ENCODE results near the gene TTC1. TPM values are rescaled to one million over a fixed set of nuclear protein-coding genes. Genes with fewer than 3 reads are reported as not detected.

Gene TTC1
- total RNA-seq, 2 experiments from 2014 or later: 50.2 to 57.5 TPM

- Mint-ChIP-seq H3K27me3 (no peaks in the 10 kb centered on the region), H3K4me1 (ENCODE audit: low read depth) (no peaks in the 10 kb centered on the region), H3K9me3 (no peaks in the 10 kb centered on the region), H3K27ac (no peak overlapping the region), H3K36me3 (ENCODE audit: low read depth) (peaks cover 7% of the 10 kb centered on the region), H3K4me3 (no peak overlapping the region)
- intact Hi-C loops (cut with micrococcal nuclease): no loop called here
- no peak for TF ChIP-seq CTCF (IDR thresholded peaks at IDR 0.05)
- POLR2A ChIA-PET: no interaction called here
- CTCF ChIA-PET: no interaction called here
- ATAC-seq (no peak), DNase-seq (no peak)
Observed at GRCh38 chr5:160075073-160075472, 66.1 kb downstream of the TTC1 start.

- Mint-ChIP-seq H3K4me1 (ENCODE audit: low read depth) (no peaks in the 10 kb centered on the region), H3K4me3 (no peak overlapping the region), H3K27ac (no peak overlapping the region), H3K36me3 (ENCODE audit: low read depth) (peaks cover 7% of the 10 kb centered on the region), H3K9me3 (no peaks in the 10 kb centered on the region), H3K27me3 (no peaks in the 10 kb centered on the region)
- ChIA-PET POLR2A (no interaction called here), CTCF (no interaction called here)
- no peak for DNase-seq
- no peak for TF ChIP-seq CTCF (IDR thresholded peaks at IDR 0.05)
- no peak for ATAC-seq
- intact Hi-C loops (cut with micrococcal nuclease): no loop called here
Observed at GRCh38 chr5:160076997-160077396, 68.1 kb downstream of the TTC1 start.

- ATAC-seq: no peak
- intact Hi-C loops (cut with micrococcal nuclease): no loop called here
- no peak overlapping the region for H3K27ac Mint-ChIP-seq
- H3K4me3 Mint-ChIP-seq: no peak overlapping the region
- no peaks in the 10 kb centered on the region for H3K4me1 Mint-ChIP-seq (ENCODE audit: low read depth)
- POLR2A ChIA-PET: no interaction called here
- CTCF ChIA-PET: interaction anchor here (0.8 to 2.7 kb wide), 4 partner anchors 11 to 309 kb away, joined by 3 to 11 read pairs (median 5); no protein-coding TSS in a partner anchor
- no peaks in the 10 kb centered on the region for H3K9me3 Mint-ChIP-seq
- peaks cover 8% of the 10 kb centered on the region for H3K36me3 Mint-ChIP-seq (ENCODE audit: low read depth)
- no peak for TF ChIP-seq CTCF (IDR thresholded peaks at IDR 0.05)
- DNase-seq: no peak
- H3K27me3 Mint-ChIP-seq: no peaks in the 10 kb centered on the region
Observed at GRCh38 chr5:160079753-160080152, 70.8 kb downstream of the TTC1 start.

GRCh38 chr5:160081495-160081894 lies 72.6 kb downstream of the TTC1 start:
- H3K4me1 Mint-ChIP-seq (ENCODE audit: low read depth): no peaks in the 10 kb centered on the region
- H3K9me3 Mint-ChIP-seq: no peaks in the 10 kb centered on the region
- no peak overlapping the region for H3K27ac Mint-ChIP-seq
- ChIA-PET POLR2A (no interaction called here), CTCF (interaction anchor here (0.9 to 2.7 kb wide), 9 partner anchors 9 to 308 kb away, joined by 3 to 11 read pairs (median 4); no protein-coding TSS in a partner anchor)
- no peak for TF ChIP-seq CTCF (IDR thresholded peaks at IDR 0.05)
- intact Hi-C loops (cut with micrococcal nuclease): no loop called here
- DNase-seq (no peak), ATAC-seq (no peak)
- no peaks in the 10 kb centered on the region for H3K27me3 Mint-ChIP-seq
- H3K4me3 Mint-ChIP-seq: no peak overlapping the region
- H3K36me3 Mint-ChIP-seq (ENCODE audit: low read depth): peaks cover 8% of the 10 kb centered on the region

- DNase-seq (no peak), ATAC-seq (no peak)
- Mint-ChIP-seq H3K9me3 (no peaks in the 10 kb centered on the region), H3K27ac (no peak overlapping the region), H3K4me1 (ENCODE audit: low read depth) (no peaks in the 10 kb centered on the region), H3K4me3 (no peak overlapping the region), H3K36me3 (ENCODE audit: low read depth) (peaks cover 2% of the 10 kb centered on the region), H3K27me3 (no peaks in the 10 kb centered on the region)
- CTCF ChIA-PET: no interaction called here
- no peak for TF ChIP-seq CTCF (IDR thresholded peaks at IDR 0.05)
- intact Hi-C loops (cut with micrococcal nuclease): no loop called here
- POLR2A ChIA-PET: no interaction called here
Observed at GRCh38 chr5:160082614-160083500, 73.9 kb downstream of the TTC1 start.
